GM19438 (cell line): ENCODE data around the gene SRSF1.
"Not testable (repeated sequence)": the region's sequence is repeated elsewhere in the genome, so short reads cannot be mapped to it uniquely, and the experiment has no call there.

ENCODE experiments used
- ATAC-seq: cut with Tn5 transposase; IDR thresholded peaks from one replicate; pipeline ENCODE4 v1.9.1; 2021; ENCODE audit warnings: low read depth; ENCODE audit not compliant: unreplicated experiment

SRSF1 gene

DNA sequence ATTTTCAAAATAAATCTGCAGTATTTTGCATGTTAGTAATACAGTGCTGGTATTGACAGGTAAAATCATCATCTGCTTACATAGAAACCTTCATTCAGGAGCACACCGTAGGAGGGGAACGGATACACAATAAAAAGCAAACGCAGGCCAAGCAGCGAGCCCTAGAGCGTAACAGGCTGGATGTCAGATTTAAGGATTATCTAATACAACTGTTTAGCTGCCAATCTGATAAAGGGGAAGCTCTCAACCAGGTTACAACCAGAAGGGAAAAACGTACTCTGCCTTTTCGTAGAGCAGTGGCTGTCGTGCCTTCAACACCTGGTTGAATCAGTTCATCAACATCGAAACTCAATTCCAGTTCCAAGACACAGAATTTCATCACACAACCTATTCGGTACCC, 35.5 kb downstream of the SRSF1 start:
- ATAC-seq: no peak

GRCh38 chr17:57970710-57971109, 36.3 kb downstream of the SRSF1 start:
- ATAC-seq: no peak

DNA sequence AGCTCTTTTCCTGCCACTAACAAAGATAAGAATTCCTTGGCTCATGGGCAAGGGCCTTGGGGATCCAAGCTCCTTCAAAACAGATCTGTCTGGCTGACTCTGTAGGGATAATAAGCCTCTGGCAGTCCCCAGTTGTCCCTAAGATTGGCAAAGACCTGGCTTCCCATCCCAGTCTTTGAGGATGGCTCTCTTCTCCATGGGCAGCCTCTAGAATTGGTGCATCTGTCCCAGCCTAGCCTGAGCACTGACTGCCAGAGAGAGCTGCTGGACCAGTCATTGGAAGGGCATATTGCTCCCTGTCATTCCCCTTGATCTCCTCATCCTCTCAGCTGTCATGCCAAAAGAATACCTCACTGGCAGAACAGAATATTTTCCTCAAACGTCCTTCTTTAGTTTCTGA, 38.6 kb downstream of the SRSF1 start:
- ATAC-seq: no peak

GRCh38 chr17:57966875-57967274, 40.2 kb downstream of the SRSF1 start:
- ATAC-seq: no peak

- no peak for ATAC-seq
Observed at GRCh38 chr17:57966246-57966645, 40.8 kb downstream of the SRSF1 start.

GRCh38 chr17:57965521-57966160, 41.4 kb downstream of the SRSF1 start:
- ATAC-seq: no peak

DNA sequence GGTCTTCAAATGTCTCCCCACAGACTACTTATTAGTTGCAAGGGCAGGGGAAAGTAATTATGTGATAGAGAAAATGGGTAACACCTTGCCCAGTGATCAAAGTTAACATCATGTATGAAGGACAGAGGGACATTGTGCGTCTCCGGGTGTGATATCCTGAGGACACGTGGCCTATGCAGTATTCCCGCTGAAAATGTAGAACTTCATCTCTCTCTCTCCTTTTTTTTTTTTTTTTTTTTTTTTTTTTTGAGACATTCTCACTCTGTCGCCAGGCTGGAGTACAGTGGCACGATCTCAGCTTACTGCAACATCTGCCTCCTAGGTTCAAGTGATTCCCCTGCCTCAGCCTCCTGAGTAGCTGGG, 43.9 kb downstream of the SRSF1 start:
- ATAC-seq: no peak

DNA sequence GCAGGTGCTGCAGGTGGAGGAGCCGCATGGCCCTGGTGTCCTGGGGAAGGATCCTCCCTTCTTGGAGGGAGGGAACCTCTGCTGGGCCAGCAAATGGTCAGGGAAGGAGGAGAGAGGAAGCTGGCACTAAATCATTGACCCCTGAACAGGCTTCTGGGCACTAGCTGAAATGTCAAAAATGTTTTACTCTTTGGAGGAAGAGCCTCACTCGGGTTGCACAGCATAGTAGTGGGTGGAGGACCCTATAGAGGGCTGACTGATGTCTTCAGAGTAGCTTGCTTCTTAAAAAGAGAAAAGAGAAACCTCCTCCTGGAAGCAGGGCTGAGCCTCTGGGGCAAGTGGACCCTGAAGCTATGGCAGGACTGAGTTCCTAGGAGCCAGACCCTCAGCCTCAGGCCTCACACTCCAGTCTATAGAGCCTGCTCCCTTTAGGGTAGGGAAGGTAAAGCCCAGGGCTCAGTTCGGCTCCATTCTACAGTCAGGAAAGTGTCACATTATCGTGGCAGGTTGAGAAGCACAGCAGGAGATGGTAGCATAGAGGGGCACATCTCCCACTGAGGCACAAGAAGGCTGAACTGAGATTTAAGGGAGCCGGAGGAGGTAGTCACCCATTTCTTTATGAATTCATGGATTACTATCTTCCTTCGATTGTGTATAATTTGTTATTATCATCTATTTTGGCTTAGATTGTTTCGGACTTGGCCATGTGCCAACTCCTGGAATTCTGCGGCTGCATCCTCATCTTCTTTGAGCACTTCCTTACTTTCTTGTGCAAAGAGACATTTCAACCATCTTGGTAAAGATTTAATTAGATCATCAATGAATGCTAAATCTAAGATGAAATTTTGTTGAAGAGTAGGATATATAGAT, 44.5 kb downstream of the SRSF1 start:
- no peak for ATAC-seq

DNA sequence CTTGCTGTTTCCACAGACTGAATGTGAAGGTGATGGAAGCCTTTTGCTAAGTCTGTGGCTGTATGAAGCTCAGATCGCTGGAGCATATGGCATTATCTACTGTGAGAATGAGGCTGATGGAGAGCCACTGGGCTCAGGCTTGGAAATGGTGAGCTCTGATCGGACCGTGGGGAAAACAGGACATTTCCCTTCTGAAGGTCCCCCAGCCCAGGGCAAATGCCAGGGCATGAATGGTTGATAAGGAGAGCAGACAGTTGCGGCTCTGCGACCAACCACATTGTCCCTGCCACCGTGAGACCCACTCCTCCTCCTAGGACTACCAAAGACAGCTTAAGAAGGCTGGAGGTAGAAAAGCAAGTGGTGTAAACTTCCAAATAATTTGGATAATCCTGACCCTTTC, 47.1 kb downstream of the SRSF1 start:
- no peak for ATAC-seq

GRCh38 chr17:57958391-57958790, 48.7 kb downstream of the SRSF1 start:
- not testable (repeated sequence) for ATAC-seq

- no peak for ATAC-seq
Observed at GRCh38 chr17:57957886-57958285, 49.2 kb downstream of the SRSF1 start.

- ATAC-seq: no peak
Observed at GRCh38 chr17:57957120-57957850, 49.8 kb downstream of the SRSF1 start.

- peak; percentile 74 for ATAC-seq
Observed at GRCh38 chr17:57956291-57957119, 50.5 kb downstream of the SRSF1 start.

GRCh38 chr17:57955183-57955931, 51.7 kb downstream of the SRSF1 start, which contains the start of gene CUEDC1:
Gene CUEDC1, minus strand, starts transcription at chr17:57955412. Its CDS starts 69,848 bp downstream, at chr17:57885564.
- ATAC-seq: no peak

- ATAC-seq: no peak
Observed at GRCh38 chr17:57954397-57955182, 52.5 kb downstream of the SRSF1 start.

- no peak for ATAC-seq
Observed at GRCh38 chr17:57953705-57954396, 53.2 kb downstream of the SRSF1 start.
